ENCODE results near the gene SDR42E2. TPM values are rescaled to one million over a fixed set of nuclear protein-coding genes. Genes with fewer than 3 reads are reported as not detected.

The SDR42E2 gene
- total and polyA plus RNA-seq, 12 donors = 0.09 to 0.15 TPM; not detected in 10

GRCh38 chr16:22206842-22207714, 44.8 kb downstream of the SDR42E2 start:
- H3K27me3 ChIP-seq = no peaks in the 10 kb centered on the region
- H3K9me3 ChIP-seq = peaks cover 0 to 5% (median 0%) of the 10 kb centered on the region in 11 donors
- DNase-seq (peak; percentile 84 to 89), ATAC-seq (peak; percentile 67 to 91 (median 80))
- H3K36me3 ChIP-seq = peaks cover 0 to 4% (median 0%) of the 10 kb centered on the region in 9 donors
- peak overlapping the region; percentile 74 to 97 (median 88) for H3K4me3 ChIP-seq
- no peak for TF ChIP-seq CTCF (IDR thresholded peaks at IDR 0.05)
- intact Hi-C loops (cut with DNase I) = loop anchor here in 5 of 10 donors (1.0 to 5.0 kb wide), 5 partner anchors 17 to 90 kb away; partner anchors contain the start of gene POLR3E (in 4 of the 5)
- H3K27ac ChIP-seq = peak overlapping the region; percentile 84 to 97 (median 92)
- 4 to 5% methylated on average over 35 of the region's 35 CpGs for WGBS, 2 donors
- H3K4me1 ChIP-seq = peaks cover 0 to 61% (median 34%) of the 10 kb centered on the region in 9 donors

- intact Hi-C loops (cut with DNase I) = loop anchor here in 3 of 10 donors (2.0 to 5.0 kb wide), 3 partner anchors 39 to 89 kb away; partner anchors contain the start of gene POLR3E (in 1 of the 3)
- Histone ChIP-seq H3K27ac (peak overlapping the region in 9 of 10 donors; percentile 84 to 97 (median 92)), H3K36me3 (peaks cover 0 to 9% (median 0%) of the 10 kb centered on the region in 9 donors), H3K27me3 (no peaks in the 10 kb centered on the region), H3K4me3 (peak overlapping the region; percentile 74 to 97 (median 88)), H3K4me1 (peaks cover 0 to 64% (median 34%) of the 10 kb centered on the region in 9 donors), H3K9me3 (peaks cover 0 to 5% (median 0%) of the 10 kb centered on the region in 11 donors)
- TF ChIP-seq CTCF (IDR thresholded peaks at IDR 0.05) = no peak
- 66 to 73% methylated on average over 10 of the region's 10 CpGs for WGBS, 2 donors
- ATAC-seq (no peak), DNase-seq (no peak)
Observed at GRCh38 chr16:22207715-22208360, 45.5 kb downstream of the SDR42E2 start.

- Histone ChIP-seq H3K9me3 (peaks cover 0 to 5% (median 0%) of the 10 kb centered on the region in 11 donors), H3K4me3 (no peak overlapping the region), H3K36me3 (peaks cover 0 to 30% (median 0%) of the 10 kb centered on the region in 9 donors), H3K4me1 (peaks cover 0 to 60% (median 34%) of the 10 kb centered on the region in 9 donors), H3K27ac (peak overlapping the region in 1 of 10 donors; percentile 40), H3K27me3 (no peaks in the 10 kb centered on the region)
- DNase-seq (no peak), ATAC-seq (no peak)
- TF ChIP-seq CTCF (IDR thresholded peaks at IDR 0.05) = no peak
- intact Hi-C loops (cut with DNase I) = no loop called here
- WGBS, 2 donors = 96 to 97% methylated on average over 6 of the region's 6 CpGs
Observed at GRCh38 chr16:22210285-22210684, 48.0 kb downstream of the SDR42E2 start.

GRCh38 chr16:22210854-22211253, 48.5 kb downstream of the SDR42E2 start:
- Histone ChIP-seq H3K36me3 (peaks cover 0 to 34% (median 0%) of the 10 kb centered on the region in 9 donors), H3K4me3 (no peak overlapping the region), H3K4me1 (peaks cover 0 to 57% (median 34%) of the 10 kb centered on the region in 9 donors), H3K27me3 (no peaks in the 10 kb centered on the region), H3K27ac (peak overlapping the region in 1 of 10 donors; percentile 40), H3K9me3 (peaks cover 0 to 5% (median 0%) of the 10 kb centered on the region in 11 donors)
- DNase-seq = no peak
- 87 to 90% methylated on average over 2 of the region's 2 CpGs for WGBS, 2 donors
- no peak for TF ChIP-seq CTCF (IDR thresholded peaks at IDR 0.05)
- intact Hi-C loops (cut with DNase I) = no loop called here
- ATAC-seq = no peak
